GM19395 (cell line): ENCODE measurements around the gene DPH7.
"Not testable (repeated sequence)": the region's sequence is repeated elsewhere in the genome, so short reads cannot be mapped to it uniquely, and the experiment has no call there.

Source experiments
- ATAC-seq: cut with Tn5 transposase; IDR thresholded peaks from one replicate; pipeline ENCODE4 v1.9.1; 2021; ENCODE audit warnings: mild to moderate bottlenecking, moderate library complexity; ENCODE audit not compliant: unreplicated experiment

DPH7 gene

GRCh38 chr9:137550958-137551263 lies 27.8 kb downstream of the DPH7 start:
- not testable (repeated sequence) for ATAC-seq

GRCh38 chr9:137550231-137550621 lies 28.5 kb downstream of the DPH7 start, which contains the start of gene PNPLA7:
Gene PNPLA7 (minus strand): TSS chr9:137550402. CDS start chr9:137550197, 205 bp downstream.
- no peak for ATAC-seq

DNA sequence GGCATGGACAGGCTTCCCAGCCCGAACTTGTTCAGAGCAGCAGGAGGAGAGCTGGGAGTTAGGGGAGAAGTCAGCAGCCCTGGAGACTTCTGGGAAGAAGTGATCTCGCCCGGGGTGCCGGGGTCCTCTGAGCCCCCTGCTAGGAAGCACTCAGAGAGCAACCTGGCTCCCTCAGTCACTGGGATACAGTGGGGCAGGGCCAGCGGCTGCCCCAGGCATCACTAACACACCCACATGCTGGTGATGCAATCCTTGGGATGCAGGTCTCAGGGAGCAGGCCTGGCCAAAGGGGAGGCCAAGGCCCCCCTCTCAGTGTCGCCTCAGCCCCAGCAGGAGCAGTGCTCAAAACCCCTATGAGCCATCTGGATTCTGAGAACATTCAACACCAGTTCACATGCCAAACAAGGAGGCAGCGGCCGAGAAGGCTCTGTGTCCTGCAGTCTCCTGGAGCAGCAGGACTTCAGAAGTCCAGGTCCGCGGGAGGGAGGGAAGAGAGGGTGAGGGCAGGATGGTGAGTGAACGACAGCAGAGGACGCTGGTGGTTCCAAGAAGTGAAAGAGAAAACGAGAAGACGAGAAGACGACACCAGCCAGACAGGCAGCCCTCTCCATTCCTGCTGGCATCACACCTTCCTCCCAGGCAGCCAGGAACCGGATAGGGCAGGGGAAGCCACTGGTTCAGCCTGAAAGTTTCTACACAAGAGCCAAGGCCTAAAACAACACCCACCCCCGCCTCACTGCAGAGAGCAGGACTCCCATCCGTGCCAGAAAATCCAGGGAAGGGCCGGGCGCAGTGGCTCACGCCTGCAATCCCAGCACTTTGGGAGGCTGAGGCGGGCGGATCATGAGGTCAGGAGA lies 30.8 kb downstream of the DPH7 start:
- ATAC-seq, result no peak

DNA sequence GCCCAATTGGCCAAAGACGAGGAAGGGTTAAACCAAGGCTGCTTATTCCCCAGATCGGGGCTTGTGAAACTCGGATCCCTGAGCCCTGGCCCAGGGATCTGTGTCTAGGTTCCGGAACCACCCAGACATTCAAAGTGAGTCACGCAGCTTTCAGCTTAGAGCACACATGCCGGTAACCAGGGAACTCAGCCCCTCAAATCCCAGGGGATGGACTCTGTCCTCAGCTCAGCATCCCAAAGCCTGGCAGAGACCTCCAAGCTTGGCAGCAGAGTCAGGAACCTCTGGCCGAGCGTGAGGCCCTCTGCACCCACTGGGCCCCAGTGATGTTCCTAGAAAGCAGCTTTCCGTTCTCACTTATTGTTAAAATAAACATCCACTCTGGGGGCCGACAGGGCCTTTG lies 33.6 kb downstream of the DPH7 start:
- ATAC-seq, result no peak

DNA sequence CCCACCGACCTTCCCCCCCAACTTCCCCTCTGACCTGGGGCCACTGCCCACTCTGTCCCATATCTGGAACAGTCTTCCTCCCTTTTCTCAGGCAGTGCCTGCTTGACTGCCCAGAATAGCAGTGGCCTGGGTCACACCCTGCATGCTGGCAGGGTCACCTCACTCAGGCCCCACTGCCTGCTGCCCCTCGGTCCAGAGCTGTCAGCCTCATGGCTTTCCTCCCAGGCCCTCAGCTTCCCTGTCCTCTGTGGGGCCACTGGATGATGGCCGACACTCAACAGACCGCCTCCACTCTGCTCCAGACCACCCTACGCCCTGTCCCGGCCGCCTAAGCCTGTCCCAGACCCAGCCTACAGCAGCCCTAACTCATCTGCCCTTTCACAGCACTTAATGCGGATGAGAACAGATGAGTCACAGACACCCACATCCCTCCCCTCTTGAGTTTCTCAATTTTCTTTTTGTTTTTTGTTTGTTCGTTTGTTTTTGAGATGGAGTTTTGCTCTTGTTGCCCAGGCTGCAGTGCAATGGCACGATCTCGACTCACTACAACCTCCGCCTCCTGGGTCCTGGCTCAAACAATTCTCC lies 34.5 kb downstream of the DPH7 start:
- no peak for ATAC-seq

DNA sequence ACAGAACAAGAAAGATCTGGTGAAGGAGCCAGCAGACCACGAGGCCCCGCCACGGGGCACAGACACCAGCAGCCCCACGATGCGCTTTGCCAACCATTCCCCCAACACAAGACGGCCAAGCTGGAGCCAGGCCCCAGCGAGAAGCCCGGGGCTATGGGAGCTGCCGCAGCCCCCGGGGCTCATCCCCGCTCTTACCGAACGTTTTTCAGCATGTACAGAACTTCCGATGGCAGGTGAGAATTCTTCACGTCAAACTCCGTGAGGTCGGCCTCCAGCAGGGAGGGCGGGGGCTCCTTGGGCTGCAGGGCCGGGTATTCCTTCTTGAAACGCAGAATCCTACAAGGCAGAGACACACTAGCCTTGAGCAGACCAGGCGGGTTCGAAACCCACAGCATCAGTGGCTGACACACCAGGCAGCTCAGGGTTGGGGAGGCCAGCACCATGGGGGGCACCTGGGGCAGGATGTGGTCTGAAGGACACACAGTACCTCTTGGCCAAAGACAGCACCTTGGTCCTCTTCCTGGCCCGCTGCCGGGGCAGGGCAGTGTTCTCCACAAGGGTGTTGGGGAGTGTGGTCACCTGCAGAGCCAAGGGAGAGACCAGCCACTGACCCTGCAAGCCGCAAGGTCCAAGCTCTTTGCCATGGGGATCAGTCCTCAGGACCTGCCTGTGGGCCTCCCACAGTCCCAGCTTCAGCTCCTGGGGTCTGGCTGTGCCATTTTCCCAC lies 35.3 kb downstream of the DPH7 start:
- ATAC-seq, result no peak

DNA sequence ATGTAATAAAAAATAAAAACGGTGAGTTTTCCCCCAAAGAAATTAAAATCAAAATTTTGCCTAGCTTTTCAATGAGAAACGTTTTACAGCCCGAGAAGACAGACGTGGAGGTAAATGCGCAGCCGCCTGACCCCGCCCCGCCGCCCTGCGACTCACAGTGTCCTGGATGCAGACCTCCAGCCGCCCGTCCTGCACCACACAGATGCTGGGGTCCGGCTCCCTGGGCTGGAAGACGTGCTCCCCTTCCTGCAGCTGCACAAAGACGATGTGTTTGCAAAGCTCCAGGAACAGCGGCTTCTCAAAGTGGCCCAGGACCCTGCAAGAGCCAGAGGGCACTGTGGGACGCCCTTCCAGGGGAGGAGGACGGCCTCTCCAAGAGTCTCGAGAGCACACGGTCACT lies 36.2 kb downstream of the DPH7 start:
- ATAC-seq, result no peak

DNA sequence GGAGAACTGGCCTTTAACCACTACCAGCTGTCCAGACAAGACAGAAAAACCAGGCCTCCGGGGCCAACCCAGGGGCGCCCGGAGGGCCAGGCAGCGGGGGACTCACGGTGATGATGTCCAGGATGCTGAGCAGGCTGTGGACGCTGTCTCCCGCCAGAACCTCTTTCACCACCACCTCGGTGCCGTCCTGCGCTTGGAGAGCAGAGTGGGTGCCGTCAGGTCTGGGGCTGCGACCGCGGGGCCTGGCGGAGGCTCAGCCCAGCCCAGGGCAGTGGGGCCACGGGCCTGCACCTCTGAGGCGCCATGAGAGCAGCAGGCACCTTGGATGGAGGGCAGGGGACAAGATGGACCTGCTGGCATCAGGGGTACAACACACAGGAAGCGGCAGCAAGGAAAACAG lies 38.2 kb downstream of the DPH7 start:
- no peak for ATAC-seq

- ATAC-seq, result no peak
Observed at GRCh38 chr9:137538058-137538457, 40.7 kb downstream of the DPH7 start.

DNA sequence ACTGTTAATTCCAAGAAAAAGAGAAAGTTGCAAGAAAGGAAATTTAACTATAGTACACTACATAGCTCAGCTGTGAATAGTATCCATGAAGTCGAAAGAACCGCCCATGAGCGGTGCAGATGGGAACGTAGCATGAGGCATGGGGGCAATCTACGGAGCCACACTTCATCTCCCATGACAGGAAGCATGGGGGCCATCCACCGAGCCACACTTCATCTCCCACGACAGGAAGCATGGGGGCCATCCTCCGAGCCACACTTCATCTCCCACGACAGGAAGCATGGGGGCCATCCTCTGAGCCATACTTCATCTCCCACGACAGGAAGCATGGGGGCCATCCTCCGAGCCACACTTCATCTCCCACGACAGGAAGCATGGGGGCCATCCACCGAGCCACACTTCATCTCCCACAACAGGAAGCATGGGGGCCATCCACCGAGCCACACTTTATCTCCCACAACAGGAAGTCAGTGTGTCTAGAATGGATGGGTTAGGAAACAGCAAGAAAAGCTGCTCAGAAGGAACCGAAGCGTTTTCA lies 42.1 kb downstream of the DPH7 start:
- not testable (repeated sequence) for ATAC-seq

- no peak for ATAC-seq
Observed at GRCh38 chr9:137535120-137535428, 43.7 kb downstream of the DPH7 start.

DNA sequence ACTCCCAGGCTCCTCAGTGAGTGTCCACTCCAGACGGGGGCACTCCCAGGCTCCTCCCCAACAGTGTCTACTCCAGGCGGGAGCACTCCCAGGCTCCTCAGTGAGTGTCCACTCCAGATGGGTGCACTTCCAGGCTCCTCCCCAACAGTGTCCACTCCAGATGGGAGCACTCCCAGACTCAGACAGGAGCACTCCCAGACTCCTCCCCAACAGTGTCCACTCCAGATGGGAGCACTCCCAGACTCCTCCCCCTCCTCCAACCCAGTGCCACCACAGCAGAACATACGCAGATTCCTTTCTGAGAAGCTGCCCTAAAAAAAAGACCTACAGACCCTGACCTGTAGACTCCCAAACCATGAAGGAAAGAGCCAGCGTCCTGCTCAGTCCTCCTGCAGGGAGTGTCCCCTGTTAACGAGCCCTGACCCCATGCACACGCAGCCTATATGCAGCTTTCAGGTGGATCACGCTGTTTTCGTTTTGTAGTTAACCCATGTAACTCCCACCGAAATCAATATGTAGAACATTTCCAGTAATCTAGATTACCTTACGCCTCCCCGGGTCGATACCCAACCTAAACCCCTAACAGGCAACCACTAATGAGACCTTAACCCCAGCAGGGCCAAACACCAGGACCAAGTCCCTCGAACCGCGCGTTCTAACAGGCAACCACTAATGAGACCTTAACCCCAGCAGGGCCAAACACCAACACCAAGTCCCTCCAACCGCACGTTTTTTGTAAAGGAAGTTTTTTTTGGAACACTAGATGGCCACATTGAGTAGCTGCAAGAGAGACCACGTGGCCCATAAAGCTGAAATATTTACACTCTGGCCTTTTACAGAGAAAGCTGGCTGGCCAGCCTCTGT lies 44.2 kb downstream of the DPH7 start:
- ATAC-seq, result no peak

GRCh38 chr9:137532891-137533468 lies 45.7 kb downstream of the DPH7 start:
- not testable (repeated sequence) for ATAC-seq

DNA sequence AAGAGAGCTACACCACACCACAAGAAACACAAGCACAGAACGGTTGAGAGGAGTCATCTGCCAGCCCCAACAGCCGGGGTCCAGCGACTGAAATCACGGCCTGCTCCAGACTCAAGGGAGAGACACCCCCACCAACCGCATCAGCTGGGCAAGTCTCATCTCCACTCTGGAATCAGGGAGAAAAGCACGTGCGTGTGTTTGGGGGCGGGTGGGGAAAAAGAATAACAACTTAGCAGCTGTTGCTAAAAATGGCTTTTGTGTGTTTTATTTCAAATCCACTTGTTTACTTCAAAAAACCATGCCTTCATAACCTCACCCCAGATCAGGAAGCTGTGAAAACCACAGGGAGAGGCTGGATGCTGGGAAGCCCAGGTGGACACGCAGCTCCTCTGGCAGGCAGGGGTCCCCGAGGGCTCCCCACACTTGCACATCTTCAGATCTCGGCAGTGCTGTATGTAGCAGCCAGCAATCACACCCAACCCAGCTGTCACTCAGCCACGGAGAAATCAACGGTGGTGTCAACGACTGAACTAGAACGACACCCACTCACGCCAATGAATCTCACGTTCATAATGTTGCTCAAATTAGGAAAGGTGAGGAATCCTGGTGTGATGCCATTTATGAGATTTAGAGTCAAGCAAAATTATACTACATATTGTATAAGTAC lies 47.5 kb downstream of the DPH7 start:
- no peak for ATAC-seq

DNA sequence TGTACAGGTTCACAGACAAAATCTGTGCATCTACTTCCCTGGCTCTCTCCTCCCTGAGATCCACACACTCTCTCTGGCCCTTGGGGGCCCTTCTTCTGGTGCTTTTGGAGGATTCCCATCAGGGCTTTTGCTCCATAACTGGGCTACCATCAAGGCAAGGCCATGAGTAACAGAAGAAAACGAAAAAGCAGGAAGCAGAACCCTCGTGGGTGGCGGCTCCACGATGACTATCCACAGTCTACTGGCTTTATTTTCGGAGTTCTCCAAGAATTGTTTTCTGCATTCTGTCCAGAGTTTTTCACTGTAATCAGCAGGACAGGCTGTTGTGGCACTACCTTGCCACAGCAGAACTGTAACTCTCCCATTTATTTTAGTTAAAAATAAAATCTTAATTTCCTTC lies 48.4 kb downstream of the DPH7 start:
- ATAC-seq, result no peak

GRCh38 chr9:137524981-137525317 lies 53.8 kb downstream of the DPH7 start:
- no peak for ATAC-seq

DNA sequence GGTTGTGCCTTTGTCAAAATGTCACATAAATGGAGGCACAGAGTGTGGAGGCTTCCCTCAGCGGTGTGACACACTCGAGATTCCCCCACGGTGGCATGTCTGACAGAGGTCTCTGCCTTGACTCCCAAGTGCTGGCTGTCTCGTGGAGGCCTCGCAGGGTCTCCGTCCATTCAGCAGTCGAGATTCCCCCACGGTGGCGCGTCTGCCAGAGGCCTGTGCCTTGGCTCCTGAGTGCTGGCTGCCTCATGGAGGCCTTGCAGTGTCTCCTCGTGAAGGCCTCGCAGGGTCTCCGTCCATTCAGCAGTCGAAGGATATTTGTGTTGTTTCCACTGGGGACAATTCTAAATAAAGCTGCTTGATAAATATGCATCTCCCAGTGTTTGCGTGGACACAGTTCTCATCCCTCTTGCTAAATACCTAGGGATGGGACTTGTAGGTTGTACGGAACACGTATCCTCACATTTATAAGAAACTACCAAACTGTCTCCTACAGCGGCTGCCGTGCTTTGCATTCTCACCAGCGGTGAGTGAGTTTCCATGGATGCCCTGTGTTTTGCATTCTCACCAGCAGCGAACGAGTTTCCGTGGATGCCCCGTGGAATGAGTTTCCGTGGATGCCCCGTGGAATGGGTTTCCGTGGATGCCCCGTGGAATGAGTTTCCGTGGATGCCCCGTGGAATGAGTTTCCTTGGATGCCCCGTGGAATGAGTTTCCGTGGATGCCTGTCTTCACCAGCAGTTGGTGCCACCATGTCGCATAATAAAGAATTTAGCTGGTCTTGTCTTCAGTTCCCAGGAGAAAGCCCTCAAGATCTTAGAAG lies 54.4 kb downstream of the DPH7 start:
- no peak for ATAC-seq

DNA sequence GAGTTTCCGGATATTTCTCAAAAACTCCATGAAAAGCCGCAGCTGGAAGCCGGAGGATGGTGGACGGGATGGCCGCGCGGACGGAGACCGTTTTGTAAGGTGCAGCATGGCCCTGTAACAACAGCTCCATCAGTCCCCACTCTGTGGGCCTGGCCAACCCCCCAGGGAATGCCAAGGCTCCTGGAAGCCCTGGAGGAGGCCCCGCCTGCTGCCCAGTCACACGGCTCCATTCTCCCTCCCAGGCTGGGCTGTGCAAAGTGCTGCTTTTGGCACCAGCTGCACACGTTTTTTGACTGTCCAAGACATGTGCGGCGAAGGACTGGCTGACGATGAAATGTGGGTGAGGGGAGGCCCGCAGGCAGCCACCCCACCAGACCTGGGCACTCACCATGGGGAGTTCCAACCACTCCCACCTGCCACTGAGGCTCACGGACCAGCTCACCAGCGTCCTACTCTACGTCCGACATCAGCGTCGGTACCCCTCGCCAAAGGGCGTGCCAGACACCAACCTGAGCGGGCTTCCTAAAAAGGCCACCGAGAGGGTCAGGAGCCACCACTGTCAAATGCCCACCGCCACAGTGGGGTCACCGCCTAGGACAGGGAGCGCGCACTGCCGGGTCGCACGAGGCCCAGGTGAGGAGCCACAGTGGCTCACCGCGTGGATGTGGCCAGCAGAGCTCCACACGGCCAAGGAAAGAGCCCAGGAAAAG lies 55.8 kb downstream of the DPH7 start:
- no peak for ATAC-seq
